Activated T-cell treated with anti-CD3 and anti-CD28 coated beads, Interleukin-2, amount 50 U/mL, for 4 hours (primary cell): ENCODE measurements around the gene MED10. TPM values are rescaled to one million over a fixed set of nuclear protein-coding genes. Genes with fewer than 3 reads are reported as not detected.
"Not testable (repeated sequence)": the region's sequence is repeated elsewhere in the genome, so short reads cannot be mapped to it uniquely, and the experiment has no call there.

Source experiments
- ATAC-seq, 2 donors: fragments of 200-7000 bp; cut with Tn5 transposase; one replicate each; pipeline ENCODE4 v1.10.0; 2021
- DNase-seq: peaks from one replicate; pipeline ENCODE4 v3.0.0-alpha.2; 2020
- H3K27me3 Mint-ChIP-seq: one replicate; pipeline ENCODE4 v1.8.0; 2021; ENCODE audit warnings: low read depth, mixed read lengths
- H3K36me3 Mint-ChIP-seq: one replicate; pipeline ENCODE4 v1.8.0; 2022; ENCODE audit warnings: mixed read lengths; ENCODE audit not compliant: insufficient read depth
- H3K4me1 Mint-ChIP-seq: one replicate; pipeline ENCODE4 v1.8.0; 2021; ENCODE audit warnings: low read depth, mixed read lengths
- H3K4me3 Mint-ChIP-seq: one replicate; pipeline ENCODE4 v1.8.0; 2021; ENCODE audit warnings: mild to moderate bottlenecking, moderate library complexity, mixed read lengths
- H3K9me3 Mint-ChIP-seq: one replicate; pipeline ENCODE4 v1.8.0; 2021; ENCODE audit warnings: mixed read lengths
- total RNA-seq, 3 donors: library from RNA; stranded (reverse); gene quantifications; one replicate each; pipeline ENCODE4 v1.2.1, GENCODE V29; 2021

Gene MED10
- total RNA-seq, 3 donors from 2014 or later, result 82.1 to 97.3 (median 83.5) TPM

GRCh38 chr5:6357817-6358433 lies 20.4 kb downstream of the MED10 start:
- H3K36me3 Mint-ChIP-seq, result peaks cover 16% of the 10 kb centered on the region
- H3K9me3 Mint-ChIP-seq, H3K4me3 Mint-ChIP-seq, ATAC-seq, DNase-seq, H3K27me3 Mint-ChIP-seq: not testable (repeated sequence)
- peaks cover 21% of the 10 kb centered on the region for H3K4me1 Mint-ChIP-seq

GRCh38 chr5:6356578-6357164 lies 21.7 kb downstream of the MED10 start:
- Mint-ChIP-seq H3K4me3 (no peak overlapping the region), H3K9me3 (no peaks in the 10 kb centered on the region), H3K4me1 (peaks cover 19% of the 10 kb centered on the region), H3K36me3 (peaks cover 10% of the 10 kb centered on the region), H3K27me3 (no peaks in the 10 kb centered on the region)
- ATAC-seq (no peak), DNase-seq (no peak)

GRCh38 chr5:6355294-6355693 lies 23.1 kb downstream of the MED10 start:
- no peak overlapping the region for H3K4me3 Mint-ChIP-seq
- no peak for ATAC-seq
- no peak for DNase-seq
- H3K36me3 Mint-ChIP-seq, result peaks cover 6% of the 10 kb centered on the region
- H3K27me3 Mint-ChIP-seq, result no peaks in the 10 kb centered on the region
- H3K4me1 Mint-ChIP-seq, result peaks cover 10% of the 10 kb centered on the region
- H3K9me3 Mint-ChIP-seq, result no peaks in the 10 kb centered on the region

GRCh38 chr5:6354848-6355247 lies 23.5 kb downstream of the MED10 start:
- Mint-ChIP-seq H3K36me3 (peaks cover 6% of the 10 kb centered on the region), H3K4me1 (peaks cover 7% of the 10 kb centered on the region), H3K4me3 (no peak overlapping the region), H3K27me3 (no peaks in the 10 kb centered on the region), H3K9me3 (no peaks in the 10 kb centered on the region)
- DNase-seq (no peak), ATAC-seq (no peak)

- Mint-ChIP-seq H3K4me1 (no peaks in the 10 kb centered on the region), H3K4me3 (no peak overlapping the region), H3K9me3 (no peaks in the 10 kb centered on the region), H3K27me3 (no peaks in the 10 kb centered on the region), H3K36me3 (peaks cover 5% of the 10 kb centered on the region)
- no peak for ATAC-seq
- DNase-seq, result no peak
Measured at GRCh38 chr5:6353602-6354302, 24.6 kb downstream of the MED10 start.

- Mint-ChIP-seq H3K4me1 (no peaks in the 10 kb centered on the region), H3K36me3 (peaks cover 3% of the 10 kb centered on the region), H3K27me3 (no peaks in the 10 kb centered on the region), H3K9me3 (no peaks in the 10 kb centered on the region), H3K4me3 (no peak overlapping the region)
- ATAC-seq (no peak), DNase-seq (no peak)
Measured at GRCh38 chr5:6350277-6351090, 27.9 kb downstream of the MED10 start.

GRCh38 chr5:6349387-6349786 lies 29.0 kb downstream of the MED10 start:
- DNase-seq (no peak), ATAC-seq (no peak)
- peaks cover 10% of the 10 kb centered on the region for H3K36me3 Mint-ChIP-seq
- H3K4me1 Mint-ChIP-seq, result no peaks in the 10 kb centered on the region
- no peaks in the 10 kb centered on the region for H3K27me3 Mint-ChIP-seq
- H3K9me3 Mint-ChIP-seq, result no peaks in the 10 kb centered on the region
- no peak overlapping the region for H3K4me3 Mint-ChIP-seq

- no peaks in the 10 kb centered on the region for H3K4me1 Mint-ChIP-seq
- peaks cover 10% of the 10 kb centered on the region for H3K36me3 Mint-ChIP-seq
- H3K27me3 Mint-ChIP-seq, result no peaks in the 10 kb centered on the region
- DNase-seq (no peak), ATAC-seq (no peak)
- no peaks in the 10 kb centered on the region for H3K9me3 Mint-ChIP-seq
- H3K4me3 Mint-ChIP-seq, result no peak overlapping the region
Measured at GRCh38 chr5:6348476-6349000, 29.8 kb downstream of the MED10 start.

- H3K4me1 Mint-ChIP-seq, result no peaks in the 10 kb centered on the region
- H3K9me3 Mint-ChIP-seq, result no peaks in the 10 kb centered on the region
- DNase-seq, result no peak
- ATAC-seq, result no peak
- no peaks in the 10 kb centered on the region for H3K27me3 Mint-ChIP-seq
- H3K4me3 Mint-ChIP-seq, result no peak overlapping the region
- H3K36me3 Mint-ChIP-seq, result peaks cover 10% of the 10 kb centered on the region
Measured at GRCh38 chr5:6347673-6348072, 30.7 kb downstream of the MED10 start.

- ATAC-seq, result no peak
- Mint-ChIP-seq H3K4me1 (no peaks in the 10 kb centered on the region), H3K27me3 (no peaks in the 10 kb centered on the region), H3K36me3 (peaks cover 10% of the 10 kb centered on the region), H3K9me3 (no peaks in the 10 kb centered on the region), H3K4me3 (no peak overlapping the region)
- DNase-seq, result no peak
Measured at GRCh38 chr5:6347165-6347564, 31.2 kb downstream of the MED10 start.

GRCh38 chr5:6344593-6344989 lies 33.8 kb downstream of the MED10 start:
- Mint-ChIP-seq H3K27me3 (no peaks in the 10 kb centered on the region), H3K4me3 (no peak overlapping the region), H3K4me1 (no peaks in the 10 kb centered on the region), H3K36me3 (peaks cover 10% of the 10 kb centered on the region), H3K9me3 (no peaks in the 10 kb centered on the region)
- ATAC-seq (no peak), DNase-seq (no peak)

GRCh38 chr5:6343951-6344592 lies 34.3 kb downstream of the MED10 start:
- DNase-seq (no peak), ATAC-seq (no peak)
- Mint-ChIP-seq H3K4me3 (no peak overlapping the region), H3K27me3 (no peaks in the 10 kb centered on the region), H3K4me1 (no peaks in the 10 kb centered on the region), H3K9me3 (no peaks in the 10 kb centered on the region), H3K36me3 (peaks cover 10% of the 10 kb centered on the region)

- Mint-ChIP-seq H3K9me3 (no peaks in the 10 kb centered on the region), H3K4me3 (no peak overlapping the region), H3K27me3 (no peaks in the 10 kb centered on the region), H3K4me1 (no peaks in the 10 kb centered on the region), H3K36me3 (peaks cover 14% of the 10 kb centered on the region)
- ATAC-seq (no peak), DNase-seq (no peak)
Measured at GRCh38 chr5:6342689-6343315, 35.5 kb downstream of the MED10 start.
